ENCODE results near the gene SBNO2.

GRCh38 chr19:1066251-1066747 lies 107.8 kb downstream of the SBNO2 start:
- TF ChIP-seq CTCF (conservative IDR thresholded peaks at IDR 0.05; ENCODE audit: low read depth, low read length) (no peak), EZH2 (IDR thresholded peaks at IDR 0.05; ENCODE audit: borderline replicate concordance, low read depth, low read length, poor library complexity, severe bottlenecking) (no peak)
